Erythroblast (primary cell): Measurements from ENCODE around the gene PRKX.
A peak's percentile ranks its signal among the peaks of the same experiment; 100 is the strongest.
"Not testable (repeated sequence)": the region's sequence is repeated elsewhere in the genome, so short reads cannot be mapped to it uniquely, and the experiment has no call there.

Source experiments
- DNase-seq, 2 experiments: peaks; one replicate each; lab custom pipeline; 2025; lab: John Stamatoyannopoulos, UW
- GATA1 ChIP-seq: IDR thresholded peaks from 2 replicates; pipeline ENCODE4 v1.6.1; 2011; ENCODE audit warnings: low read depth, mild to moderate bottlenecking, control low read depth, low read length, moderate library complexity
- POLR2A ChIP-seq: IDR thresholded peaks from 2 replicates; pipeline ENCODE4 v1.6.1; 2011; ENCODE audit warnings: mild to moderate bottlenecking, low read length

PRKX gene

GRCh38 chrX:3713225-3713936 is at the start of gene PRKX:
Gene PRKX (minus strand): TSS chrX:3713649. CDS start chrX:3713253, 396 bp downstream.
- peak; percentile 17 for TF ChIP-seq POLR2A
- TF ChIP-seq GATA1, result no peak
- peak; percentile 68 to 70 for DNase-seq

GRCh38 chrX:3763111-3763510 is 49.7 kb upstream of the PRKX start:
- no peak for DNase-seq
- no peak for TF ChIP-seq POLR2A
- no peak for TF ChIP-seq GATA1

GRCh38 chrX:3757510-3758025 is 44.1 kb upstream of the PRKX start:
- TF ChIP-seq GATA1 (no peak), POLR2A (no peak)
- DNase-seq, result no peak

- DNase-seq, result no peak
- peak; percentile 24 for TF ChIP-seq POLR2A
- no peak for TF ChIP-seq GATA1
Observed at GRCh38 chrX:3748052-3748559, 34.7 kb upstream of the PRKX start.

- no peak for TF ChIP-seq POLR2A
- no peak for TF ChIP-seq GATA1
- peak; percentile 0 to 1 for DNase-seq
Observed at GRCh38 chrX:3743801-3744439, 30.5 kb upstream of the PRKX start.

- not testable (repeated sequence) for DNase-seq
Observed at GRCh38 chrX:3740946-3741345, 27.5 kb upstream of the PRKX start.

GRCh38 chrX:3738509-3738908 is 25.1 kb upstream of the PRKX start:
- TF ChIP-seq GATA1 (no peak), POLR2A (peak; percentile 22)
- no peak for DNase-seq

- DNase-seq, result not testable (repeated sequence)
Observed at GRCh38 chrX:3736536-3736935, 23.1 kb upstream of the PRKX start.

GRCh38 chrX:3735891-3736290 is 22.4 kb upstream of the PRKX start:
- DNase-seq, result not testable (repeated sequence)

- DNase-seq, result not testable (repeated sequence)
Observed at GRCh38 chrX:3734456-3734855, 21.0 kb upstream of the PRKX start.

GRCh38 chrX:3733043-3733430 is 19.6 kb upstream of the PRKX start:
- TF ChIP-seq POLR2A, result no peak
- no peak for DNase-seq

- DNase-seq, result not testable (repeated sequence)
Observed at GRCh38 chrX:3732326-3733042, 19.0 kb upstream of the PRKX start.

GRCh38 chrX:3728454-3728853 is 15.0 kb upstream of the PRKX start:
- TF ChIP-seq POLR2A, result no peak
- TF ChIP-seq GATA1, result no peak
- DNase-seq, result no peak

GRCh38 chrX:3723460-3723859 is 10.0 kb upstream of the PRKX start:
- not testable (repeated sequence) for DNase-seq

GRCh38 chrX:3717742-3718420 is 4.4 kb upstream of the PRKX start:
- no peak for DNase-seq
- TF ChIP-seq POLR2A (no peak), GATA1 (no peak)
